Stimulated activated CD4-positive, alpha-beta T cell treated with anti-CD3 and anti-CD28 coated beads, Interleukin-2, amount 100 ng/mL, for 48 hours (primary cell): ENCODE data around the gene CSTPP1.

Experiments
- DNase-seq, 2 donors: peaks; one replicate each; pipeline ENCODE4 v3.0.0-alpha.2; 2020

CSTPP1 gene

GRCh38 chr11:46999217-46999616, 62.7 kb downstream of the CSTPP1 start:
- no peak for DNase-seq

GRCh38 chr11:47000033-47000432, 63.5 kb downstream of the CSTPP1 start:
- DNase-seq = no peak

- no peak for DNase-seq
Measured at GRCh38 chr11:47001781-47002181, 65.2 kb downstream of the CSTPP1 start.

GRCh38 chr11:47002390-47002789, 65.8 kb downstream of the CSTPP1 start:
- no peak for DNase-seq

- DNase-seq = peak; percentile 1 to 9
Measured at GRCh38 chr11:47003180-47003877, 66.8 kb downstream of the CSTPP1 start.

GRCh38 chr11:47004595-47005033, 68.1 kb downstream of the CSTPP1 start:
- DNase-seq = no peak

- no peak for DNase-seq
Measured at GRCh38 chr11:47005441-47005840, 68.9 kb downstream of the CSTPP1 start.

- DNase-seq = no peak
Measured at GRCh38 chr11:47007579-47007978, 71.0 kb downstream of the CSTPP1 start.

- DNase-seq = no peak
Measured at GRCh38 chr11:47010179-47010578, 73.6 kb downstream of the CSTPP1 start.

- DNase-seq = no peak
Measured at GRCh38 chr11:47014097-47014496, 77.5 kb downstream of the CSTPP1 start.

GRCh38 chr11:47018637-47019036, 82.1 kb downstream of the CSTPP1 start:
- no peak for DNase-seq

- no peak for DNase-seq
Measured at GRCh38 chr11:47020793-47021526, 84.4 kb downstream of the CSTPP1 start.

GRCh38 chr11:47021527-47021818, 84.9 kb downstream of the CSTPP1 start:
- no peak for DNase-seq

GRCh38 chr11:47021965-47022364, 85.4 kb downstream of the CSTPP1 start:
- DNase-seq = no peak

GRCh38 chr11:47028195-47029093, 91.9 kb downstream of the CSTPP1 start:
- DNase-seq = no peak

GRCh38 chr11:47033439-47033838, 96.9 kb downstream of the CSTPP1 start:
- no peak for DNase-seq

GRCh38 chr11:47034091-47034490, 97.5 kb downstream of the CSTPP1 start:
- DNase-seq = no peak

GRCh38 chr11:47035108-47035507, 98.5 kb downstream of the CSTPP1 start:
- DNase-seq = no peak

GRCh38 chr11:47044119-47044518, 107.6 kb downstream of the CSTPP1 start:
- DNase-seq = no peak

- DNase-seq = no peak
Measured at GRCh38 chr11:47047972-47048371, 111.4 kb downstream of the CSTPP1 start.

- DNase-seq = no peak
Measured at GRCh38 chr11:47050284-47050683, 113.7 kb downstream of the CSTPP1 start.

GRCh38 chr11:47051217-47051616, 114.7 kb downstream of the CSTPP1 start:
- DNase-seq = no peak

- no peak for DNase-seq
Measured at GRCh38 chr11:47052165-47052564, 115.6 kb downstream of the CSTPP1 start.

- DNase-seq = no peak
Measured at GRCh38 chr11:47052576-47052975, 116.0 kb downstream of the CSTPP1 start.
